Adipose tissue (tissue), 3 donors: ENCODE measurements around the gene CCDC177. TPM values are rescaled to one million over a fixed set of nuclear protein-coding genes. Genes with fewer than 3 reads are reported as not detected.

Experiments
- polyA plus RNA-seq, 3 donors: library from polyadenylated mRNA; stranded (reverse); fragments of 200-250 nt; gene quantifications; one replicate each; pipeline ENCODE4 v1.2.3, GENCODE V29; 2013
- donor health status: healthy with polysubstance abuse.
- donor health status: Bipolar disorder and iron deficiency.
- donor health status: healthy.

CCDC177 gene
- polyA plus RNA-seq, 3 donors: 0.07 TPM; not detected in 2

Other genes starting within 250 kb of the CCDC177 start
- gene ERH, start 176.6 kb downstream of the CCDC177 start, polyA plus RNA-seq: 100 to 1,000 TPM in 2 of 3 donors, 10 to 100 TPM in 1; 47.3 to 176 (median 103) TPM
- gene SLC39A9, start 176.2 kb downstream of the CCDC177 start, polyA plus RNA-seq: 10 to 100 TPM; 16.0 to 18.7 (median 17.7) TPM
- gene PLEKHD1, start 90.1 kb downstream of the CCDC177 start, polyA plus RNA-seq: under 1 TPM in 2 of 3 donors, not detected in 1; 0.05 to 0.06 TPM
- gene SUSD6, start 36.7 kb upstream of the CCDC177 start, polyA plus RNA-seq: 10 to 100 TPM in 2 of 3 donors, 1 to 10 TPM in 1; 9.1 to 24.4 (median 10.7) TPM
- gene SRSF5, start 192.3 kb upstream of the CCDC177 start, polyA plus RNA-seq: 100 to 1,000 TPM; 133 to 365 (median 308) TPM
- not detected for gene SLC10A1, start 222.4 kb upstream of the CCDC177 start, polyA plus RNA-seq